ENCODE data around the gene DOC2B.
"Not testable (repeated sequence)": the region's sequence is repeated elsewhere in the genome, so short reads cannot be mapped to it uniquely, and the experiment has no call there.

The DOC2B gene

DNA sequence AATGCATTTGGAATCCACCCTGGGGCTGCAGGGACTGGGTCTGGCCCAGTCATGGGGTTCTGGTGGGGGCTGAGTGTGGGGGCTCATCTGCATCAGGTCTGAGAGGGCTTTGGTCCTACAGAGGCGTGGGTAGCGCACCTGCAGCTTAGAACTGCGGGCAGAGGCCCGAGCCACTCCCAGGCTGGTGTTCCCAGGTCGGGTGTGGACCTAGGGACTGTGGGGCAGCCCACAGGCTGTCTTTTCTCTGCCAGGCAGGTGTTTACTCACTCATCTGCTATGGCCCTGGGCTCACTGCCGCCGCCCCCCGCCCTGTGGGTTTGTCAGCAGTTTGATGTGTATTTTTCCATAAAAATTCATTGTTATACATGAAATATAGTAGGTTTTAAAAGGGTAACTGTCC, 27.0 kb upstream of the DOC2B start:
- TF ChIP-seq EZH2phosphoT487 (IDR thresholded peaks at IDR 0.05; ENCODE audit: borderline replicate concordance, low read length) = no peak
- TF ChIP-seq, protein P1, sequence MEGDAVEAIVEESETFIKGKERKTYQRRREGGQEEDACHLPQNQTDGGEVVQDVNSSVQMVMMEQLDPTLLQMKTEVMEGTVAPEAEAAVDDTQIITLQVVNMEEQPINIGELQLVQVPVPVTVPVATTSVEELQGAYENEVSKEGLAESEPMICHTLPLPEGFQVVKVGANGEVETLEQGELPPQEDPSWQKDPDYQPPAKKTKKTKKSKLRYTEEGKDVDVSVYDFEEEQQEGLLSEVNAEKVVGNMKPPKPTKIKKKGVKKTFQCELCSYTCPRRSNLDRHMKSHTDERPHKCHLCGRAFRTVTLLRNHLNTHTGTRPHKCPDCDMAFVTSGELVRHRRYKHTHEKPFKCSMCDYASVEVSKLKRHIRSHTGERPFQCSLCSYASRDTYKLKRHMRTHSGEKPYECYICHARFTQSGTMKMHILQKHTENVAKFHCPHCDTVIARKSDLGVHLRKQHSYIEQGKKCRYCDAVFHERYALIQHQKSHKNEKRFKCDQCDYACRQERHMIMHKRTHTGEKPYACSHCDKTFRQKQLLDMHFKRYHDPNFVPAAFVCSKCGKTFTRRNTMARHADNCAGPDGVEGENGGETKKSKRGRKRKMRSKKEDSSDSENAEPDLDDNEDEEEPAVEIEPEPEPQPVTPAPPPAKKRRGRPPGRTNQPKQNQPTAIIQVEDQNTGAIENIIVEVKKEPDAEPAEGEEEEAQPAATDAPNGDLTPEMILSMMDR (IDR thresholded peaks at IDR 0.05; ENCODE audit: low read depth, low read length, poor library complexity, severe bottlenecking) = no peak
- Histone ChIP-seq H3K36me3 (ENCODE audit: control insufficient read depth, low read length) (0 out of 2 replicates have a peak, but pooled peaks cover 4% of the 10 kb centered on the region), H3K9me3 (ENCODE audit: control insufficient read depth, insufficient read depth, low read length) (no peaks in the 10 kb centered on the region; the same call in 1 of the 2 replicates), H3K27ac (ENCODE audit: low read depth, low read length) (no peak overlapping the region), H3K4me1 (ENCODE audit: control insufficient read depth, low read length) (no peaks in the 10 kb centered on the region), H3K79me2 (ENCODE audit: control insufficient read depth, low read length) (no peaks in the 10 kb centered on the region), H3K4me3 (ENCODE audit: low read length) (no peak overlapping the region), H3F3A (ENCODE audit: control insufficient read depth, insufficient read depth) (no peaks in the 10 kb centered on the region), H3K9me2 (replicated peaks; ENCODE audit: control insufficient read depth, low read length) (no peaks in the 10 kb centered on the region), H3K27me3 (ENCODE audit: control insufficient read depth, low read length) (no peaks in the 10 kb centered on the region), H4K20me1 (ENCODE audit: control insufficient read depth, insufficient read depth, low read depth, low read length) (no peaks in the 10 kb centered on the region), H3K4me2 (ENCODE audit: low read length) (no peak overlapping the region)

DNA sequence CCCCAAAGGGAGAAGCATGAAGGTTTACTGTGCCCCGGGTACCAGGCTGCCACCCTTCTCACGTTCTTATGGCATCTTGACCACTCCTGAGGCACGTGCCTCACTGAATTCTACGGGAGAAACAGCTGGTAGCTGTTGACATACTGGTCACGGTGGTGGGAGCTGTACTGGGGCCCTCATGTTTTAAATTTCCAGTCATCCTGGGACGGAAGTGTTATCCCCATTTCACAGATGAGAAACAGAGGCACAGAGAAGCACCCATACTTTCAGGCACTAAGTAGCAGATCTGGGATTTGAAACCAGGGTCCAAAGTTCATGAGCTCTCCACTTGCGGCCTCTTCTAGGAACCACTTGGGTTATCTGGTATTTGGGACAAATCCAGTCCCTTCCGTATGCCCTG, 26.3 kb upstream of the DOC2B start:
- H3K79me2 ChIP-seq (ENCODE audit: control insufficient read depth, low read length) = no peaks in the 10 kb centered on the region
- no peaks in the 10 kb centered on the region for H3F3A ChIP-seq (ENCODE audit: control insufficient read depth, insufficient read depth)
- H3K9me2 ChIP-seq (replicated peaks; ENCODE audit: control insufficient read depth, low read length) = no peaks in the 10 kb centered on the region
- no peaks in the 10 kb centered on the region for H4K20me1 ChIP-seq (ENCODE audit: control insufficient read depth, insufficient read depth, low read depth, low read length)
- no peak overlapping the region for H3K4me2 ChIP-seq (ENCODE audit: low read length)
- no peak overlapping the region for H3K4me3 ChIP-seq (ENCODE audit: low read length)
- TF ChIP-seq, protein P1 (IDR thresholded peaks at IDR 0.05; ENCODE audit: low read depth, low read length, poor library complexity, severe bottlenecking) = no peak
- TF ChIP-seq EZH2phosphoT487 (IDR thresholded peaks at IDR 0.05; ENCODE audit: borderline replicate concordance, low read length) = no peak
- 0 out of 2 replicates have a peak, but pooled peaks cover 4% of the 10 kb centered on the region for H3K36me3 ChIP-seq (ENCODE audit: control insufficient read depth, low read length)
- no peak overlapping the region for H3K27ac ChIP-seq (ENCODE audit: low read depth, low read length)
- no peaks in the 10 kb centered on the region; the same call in 1 of the 2 replicates for H3K9me3 ChIP-seq (ENCODE audit: control insufficient read depth, insufficient read depth, low read length)
- H3K4me1 ChIP-seq (ENCODE audit: control insufficient read depth, low read length) = no peaks in the 10 kb centered on the region
- no peaks in the 10 kb centered on the region for H3K27me3 ChIP-seq (ENCODE audit: control insufficient read depth, low read length)

DNA sequence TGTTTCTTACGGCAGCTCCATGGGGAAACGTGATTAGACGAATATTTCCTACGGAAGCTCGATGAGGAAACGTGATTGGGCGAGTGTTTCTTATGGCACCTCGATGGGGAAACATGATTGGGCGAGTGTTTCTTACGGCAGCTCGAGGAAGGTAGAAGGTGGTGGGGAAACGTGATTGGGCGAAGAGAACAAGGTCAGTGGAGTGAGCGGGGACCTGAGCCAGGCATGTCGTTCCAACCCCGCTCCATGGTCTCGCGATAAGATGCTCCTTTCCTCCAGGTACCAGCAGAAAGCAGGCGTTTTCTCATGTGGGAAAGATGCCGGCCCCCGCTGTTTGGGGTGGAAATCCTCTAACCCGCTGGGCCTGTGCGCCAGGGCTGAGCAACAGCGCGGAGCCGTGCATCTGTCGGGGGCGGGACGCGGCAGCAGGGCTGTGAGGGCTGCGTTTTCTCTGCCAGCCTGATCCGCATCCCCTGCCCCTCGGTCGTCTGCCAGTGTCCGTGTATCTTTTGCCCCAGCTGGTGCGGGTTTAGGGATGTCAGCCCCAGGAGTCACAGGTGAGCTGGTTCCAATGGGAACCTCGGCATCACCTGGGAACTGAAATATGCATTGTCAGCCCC, 25.6 kb upstream of the DOC2B start:
- no peaks in the 10 kb centered on the region; the same call in 1 of the 2 replicates for H3K9me3 ChIP-seq (ENCODE audit: control insufficient read depth, insufficient read depth, low read length)
- 0 out of 2 replicates have a peak, but pooled peaks cover 4% of the 10 kb centered on the region for H3K36me3 ChIP-seq (ENCODE audit: control insufficient read depth, low read length)
- no peak overlapping the region for H3K27ac ChIP-seq (ENCODE audit: low read depth, low read length)
- H3K9me2 ChIP-seq (replicated peaks; ENCODE audit: control insufficient read depth, low read length) = no peaks in the 10 kb centered on the region
- H3K4me1 ChIP-seq (ENCODE audit: control insufficient read depth, low read length) = no peaks in the 10 kb centered on the region
- no peaks in the 10 kb centered on the region for H3F3A ChIP-seq (ENCODE audit: control insufficient read depth, insufficient read depth)
- no peak overlapping the region for H3K4me2 ChIP-seq (ENCODE audit: low read length)
- no peaks in the 10 kb centered on the region for H3K79me2 ChIP-seq (ENCODE audit: control insufficient read depth, low read length)
- no peak for TF ChIP-seq EZH2phosphoT487 (IDR thresholded peaks at IDR 0.05; ENCODE audit: borderline replicate concordance, low read length)
- TF ChIP-seq, protein P1 (IDR thresholded peaks at IDR 0.05; ENCODE audit: low read depth, low read length, poor library complexity, severe bottlenecking) = no peak
- no peaks in the 10 kb centered on the region for H4K20me1 ChIP-seq (ENCODE audit: control insufficient read depth, insufficient read depth, low read depth, low read length)
- no peak overlapping the region for H3K4me3 ChIP-seq (ENCODE audit: low read length)
- H3K27me3 ChIP-seq (ENCODE audit: control insufficient read depth, low read length) = no peaks in the 10 kb centered on the region

DNA sequence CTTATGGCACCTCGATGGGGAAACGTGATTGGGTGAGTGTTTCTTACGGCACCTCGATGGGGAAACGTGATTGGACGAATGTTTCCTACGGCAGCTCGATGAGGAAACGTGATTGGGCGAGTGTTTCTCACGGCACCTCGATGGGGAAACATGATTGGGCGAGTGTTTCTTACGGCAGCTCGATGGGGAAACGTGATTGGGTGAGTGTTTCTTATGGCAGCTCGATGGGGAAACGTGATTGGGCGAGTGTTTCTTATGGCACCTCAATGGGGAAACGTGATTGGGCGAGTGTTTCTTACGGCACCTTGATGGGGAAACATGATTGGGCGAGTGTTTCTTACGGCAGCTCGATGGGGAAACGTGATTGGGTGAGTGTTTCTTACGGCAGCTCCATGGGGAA, 25.0 kb upstream of the DOC2B start:
- H3K4me1 ChIP-seq (ENCODE audit: control insufficient read depth, low read length); H3K79me2 ChIP-seq (ENCODE audit: control insufficient read depth, low read length); H3K4me3 ChIP-seq (ENCODE audit: low read length); H3K27me3 ChIP-seq (ENCODE audit: control insufficient read depth, low read length); H3F3A ChIP-seq (ENCODE audit: control insufficient read depth, insufficient read depth); H4K20me1 ChIP-seq (ENCODE audit: control insufficient read depth, insufficient read depth, low read depth, low read length); H3K36me3 ChIP-seq (ENCODE audit: control insufficient read depth, low read length); H3K4me2 ChIP-seq (ENCODE audit: low read length); H3K27ac ChIP-seq (ENCODE audit: low read depth, low read length); H3K9me2 ChIP-seq (replicated peaks; ENCODE audit: control insufficient read depth, low read length); H3K9me3 ChIP-seq (ENCODE audit: control insufficient read depth, insufficient read depth, low read length): not testable (repeated sequence)

All from DOHH2 (cell line).